ENCODE measurements around the gene BAD. TPM values are rescaled to one million over a fixed set of nuclear protein-coding genes. Genes with fewer than 3 reads are reported as not detected.

The BAD gene
- total RNA-seq, 4 donors from 2014 or later = 27.8 to 88.0 (median 76.3) TPM

DNA sequence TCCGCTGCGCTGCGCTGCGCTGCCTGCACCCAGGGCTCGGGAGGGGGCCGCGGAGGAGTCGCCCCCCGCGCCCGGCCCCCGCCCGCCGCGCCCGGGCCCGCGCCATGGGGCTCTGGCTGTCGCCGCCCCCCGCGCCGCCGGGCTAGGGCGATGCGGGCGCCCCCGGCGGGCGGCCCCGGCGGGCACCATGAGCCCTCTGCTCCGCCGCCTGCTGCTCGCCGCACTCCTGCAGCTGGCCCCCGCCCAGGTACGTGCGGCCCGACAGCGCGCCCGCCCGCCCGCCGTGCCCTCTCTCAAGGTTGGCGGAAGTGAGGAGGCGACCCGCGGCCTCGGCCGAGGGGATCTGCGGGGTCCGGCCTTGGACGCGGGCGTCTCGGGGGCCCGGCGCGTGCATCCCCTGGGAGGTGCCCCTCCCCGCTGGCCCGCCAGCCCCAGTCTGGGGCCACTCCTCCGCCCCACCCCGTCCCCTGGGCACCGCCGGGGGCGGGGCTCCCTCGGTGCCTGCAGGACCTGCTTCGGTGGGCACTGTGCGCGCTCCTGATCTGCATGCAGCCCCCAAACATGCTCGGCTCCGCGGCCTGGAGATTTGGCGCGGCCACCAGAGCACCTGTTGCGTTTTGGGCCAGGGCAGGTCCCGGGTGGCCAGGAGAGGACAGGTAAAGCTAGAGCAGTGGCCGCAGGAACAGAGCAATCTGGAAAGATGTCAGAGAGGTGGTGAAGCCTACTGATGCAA lies 49.7 kb downstream of the BAD start:
- in situ Hi-C loops (cut with MboI; ENCODE audit: low sequenced_read_pairs in 4 of 4) = no loop called here
- Histone ChIP-seq H3K27ac (peak overlapping the region; percentile 83 to 90 (median 88)), H3K9me3 (no peaks in the 10 kb centered on the region), H3K4me3 (peak overlapping the region; percentile 60 to 73 (median 68)), H3K36me3 (peaks cover 0 to 5% of the 10 kb centered on the region in 2 donors), H3K27me3 (no peaks in the 10 kb centered on the region), H3K4me1 (peaks cover 21 to 23% of the 10 kb centered on the region in 2 donors)
- intact Hi-C loops (cut with DNase I; ENCODE audit: low total_unique reads) = no loop called here
- peak in 1 of 2 donors; percentile 56 for DNase-seq
- peak; percentile 28 to 47 for ATAC-seq
- peak; percentile 72 to 74 for TF ChIP-seq POLR2A (IDR thresholded peaks at IDR 0.05)
- no peak for TF ChIP-seq CTCF (IDR thresholded peaks at IDR 0.05 in 4 of 5, conservative IDR thresholded peaks at IDR 0.05 in 1 of 5)

GRCh38 chr11:64233913-64234586 lies 50.4 kb downstream of the BAD start, which contains the start of gene VEGFB:
Gene VEGFB, plus strand, starts transcription at chr11:64234584. Its CDS starts 250 bp downstream, at chr11:64234834.
- peak; percentile 54 to 66 for DNase-seq
- TF ChIP-seq CTCF (IDR thresholded peaks at IDR 0.05 in 4 of 5, conservative IDR thresholded peaks at IDR 0.05 in 1 of 5) = no peak
- peak; percentile 29 to 40 for TF ChIP-seq POLR2A (IDR thresholded peaks at IDR 0.05)
- no peaks in the 10 kb centered on the region for H3K27me3 ChIP-seq
- peaks cover 26% of the 10 kb centered on the region in 2 donors for H3K4me1 ChIP-seq
- H3K36me3 ChIP-seq = peaks cover 0 to 5% of the 10 kb centered on the region in 2 donors
- in situ Hi-C loops (cut with MboI; ENCODE audit: low sequenced_read_pairs in 4 of 4) = no loop called here
- H3K4me3 ChIP-seq = peak within 1 kb of the TSS; percentile 62 to 73 (median 68)
- peak; percentile 46 to 58 for ATAC-seq
- intact Hi-C loops (cut with DNase I; ENCODE audit: low total_unique reads) = no loop called here
- H3K9me3 ChIP-seq = no peaks in the 10 kb centered on the region
- peak within 1 kb of the TSS; percentile 87 to 90 (median 88) for H3K27ac ChIP-seq

DNA sequence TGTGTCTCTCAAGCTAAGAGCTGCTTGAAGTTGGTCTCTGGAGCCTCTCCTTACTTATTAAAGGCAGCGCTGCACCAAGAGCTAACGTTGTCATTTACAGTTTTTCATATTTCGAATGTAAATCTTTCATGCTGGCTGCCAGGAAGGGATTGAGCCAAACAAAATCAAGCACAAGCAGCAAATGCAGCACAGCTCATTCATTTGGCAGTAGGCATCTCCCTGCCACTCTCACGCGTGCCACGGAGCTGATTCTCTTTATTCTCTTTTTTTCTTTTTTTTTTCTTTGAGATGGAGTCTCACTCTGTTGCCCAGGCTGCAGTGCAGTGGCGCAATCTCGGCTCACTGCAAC lies 51.5 kb downstream of the BAD start:
- TF ChIP-seq CTCF (IDR thresholded peaks at IDR 0.05 in 4 of 5, conservative IDR thresholded peaks at IDR 0.05 in 1 of 5) = no peak
- no peak for TF ChIP-seq POLR2A (IDR thresholded peaks at IDR 0.05)
- no peak overlapping the region for H3K4me3 ChIP-seq
- DNase-seq (no peak), ATAC-seq (no peak)
- H3K27me3 ChIP-seq = no peaks in the 10 kb centered on the region
- H3K9me3 ChIP-seq = no peaks in the 10 kb centered on the region
- intact Hi-C loops (cut with DNase I; ENCODE audit: low total_unique reads) (no loop called here), in situ Hi-C loops (cut with MboI; ENCODE audit: low sequenced_read_pairs in 4 of 4) (no loop called here)
- peak overlapping the region in 1 of 4 donors; percentile 85 for H3K27ac ChIP-seq
- H3K36me3 ChIP-seq = no peaks in the 10 kb centered on the region
- H3K4me1 ChIP-seq = peaks cover 28 to 30% of the 10 kb centered on the region in 2 donors

DNA sequence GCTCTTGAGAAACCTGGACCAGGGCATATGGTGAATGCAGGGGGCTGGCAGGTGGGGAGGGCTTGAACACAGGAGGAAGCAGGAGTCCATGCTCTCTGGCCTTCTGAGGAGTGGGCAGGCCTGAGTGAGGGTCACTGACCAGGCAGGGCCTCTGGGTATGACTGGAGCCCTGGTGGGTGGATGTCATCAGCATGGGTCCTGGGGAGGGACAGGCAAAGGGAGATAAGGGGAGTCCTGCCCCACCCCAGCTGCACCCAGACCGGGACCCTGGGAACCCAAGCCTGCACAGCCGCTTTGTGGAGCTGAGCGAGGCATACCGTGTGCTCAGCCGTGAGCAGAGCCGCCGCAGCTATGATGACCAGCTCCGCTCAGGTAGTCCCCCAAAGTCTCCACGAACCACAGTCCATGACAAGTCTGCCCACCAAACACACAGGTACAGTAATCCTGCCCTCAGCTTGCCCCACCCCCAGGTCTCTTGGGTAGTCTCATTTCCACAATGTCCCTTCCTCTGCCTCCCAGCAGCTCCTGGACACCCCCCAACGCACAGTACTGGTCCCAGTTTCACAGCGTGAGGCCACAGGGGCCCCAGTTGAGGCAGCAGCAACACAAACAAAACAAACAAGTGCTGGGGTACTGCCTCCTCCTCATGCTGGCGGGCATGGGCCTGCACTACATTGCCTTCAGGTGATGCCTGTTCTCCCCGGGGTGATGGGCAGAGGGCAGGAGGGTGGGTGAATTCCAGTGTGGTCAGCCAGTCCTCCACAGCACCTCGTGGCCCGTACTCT lies 52.1 kb downstream of the BAD start:
- DNase-seq (peak in 1 of 2 donors; percentile 27), ATAC-seq (no peak)
- H3K4me3 ChIP-seq = no peak overlapping the region
- H3K27me3 ChIP-seq = no peaks in the 10 kb centered on the region
- peaks cover 34 to 36% of the 10 kb centered on the region in 2 donors for H3K4me1 ChIP-seq
- in situ Hi-C loops (cut with MboI; ENCODE audit: low sequenced_read_pairs in 4 of 4) (no loop called here), intact Hi-C loops (cut with DNase I; ENCODE audit: low total_unique reads) (no loop called here)
- H3K36me3 ChIP-seq = no peaks in the 10 kb centered on the region
- no peaks in the 10 kb centered on the region for H3K9me3 ChIP-seq
- H3K27ac ChIP-seq = peak overlapping the region in 1 of 4 donors; percentile 90
- TF ChIP-seq CTCF (IDR thresholded peaks at IDR 0.05 in 4 of 5, conservative IDR thresholded peaks at IDR 0.05 in 1 of 5) (no peak), POLR2A (IDR thresholded peaks at IDR 0.05) (no peak)
